ENCODE data around the gene SP3.
A peak's percentile ranks its signal among the peaks of the same experiment; 100 is the strongest.

Gene SP3

GRCh38 chr2:173965372-173966025, at the start of gene SP3:
TSS of gene SP3 (minus strand) at chr2:173965373. CDS start at chr2:173965171, 202 bp downstream.
- DNase-seq, result peak; percentile 95

- DNase-seq, result no peak
Observed at GRCh38 chr2:174014699-174015070, 49.5 kb upstream of the SP3 start.

- DNase-seq, result no peak
Observed at GRCh38 chr2:174014011-174014698, 49.0 kb upstream of the SP3 start.

- no peak for DNase-seq
Observed at GRCh38 chr2:174013315-174013751, 48.2 kb upstream of the SP3 start.

GRCh38 chr2:174012347-174013314, 47.5 kb upstream of the SP3 start:
- peak; percentile 5 for DNase-seq

- DNase-seq, result no peak
Observed at GRCh38 chr2:174011796-174012195, 46.6 kb upstream of the SP3 start.

- DNase-seq, result no peak
Observed at GRCh38 chr2:174011173-174011572, 46.0 kb upstream of the SP3 start.

GRCh38 chr2:174009488-174010223, 44.5 kb upstream of the SP3 start:
- DNase-seq, result no peak

GRCh38 chr2:174008720-174009119, 43.5 kb upstream of the SP3 start:
- no peak for DNase-seq

- no peak for DNase-seq
Observed at GRCh38 chr2:174007010-174007409, 41.8 kb upstream of the SP3 start.

- no peak for DNase-seq
Observed at GRCh38 chr2:174005801-174006419, 40.7 kb upstream of the SP3 start.

GRCh38 chr2:174004905-174005605, 39.9 kb upstream of the SP3 start:
- DNase-seq, result no peak

- DNase-seq, result no peak
Observed at GRCh38 chr2:174003720-174004695, 38.8 kb upstream of the SP3 start.

- no peak for DNase-seq
Observed at GRCh38 chr2:174002679-174003078, 37.5 kb upstream of the SP3 start.

- DNase-seq, result no peak
Observed at GRCh38 chr2:174001107-174001506, 35.9 kb upstream of the SP3 start.

GRCh38 chr2:173999724-174000123, 34.6 kb upstream of the SP3 start:
- DNase-seq, result no peak

GRCh38 chr2:173999272-173999671, 34.1 kb upstream of the SP3 start:
- no peak for DNase-seq

- DNase-seq, result no peak
Observed at GRCh38 chr2:173998386-173998785, 33.2 kb upstream of the SP3 start.

- DNase-seq, result no peak
Observed at GRCh38 chr2:173997753-173998152, 32.6 kb upstream of the SP3 start.

- no peak for DNase-seq
Observed at GRCh38 chr2:173997269-173997668, 32.1 kb upstream of the SP3 start.

Data from activated effector memory CD4-positive, alpha-beta T cell treated with Interleukin-2 at 50 U/mL for 16 hours (primary cell).